Cerebellar nuclear complex (tissue), 1 donor: ENCODE results near the gene WIF1.
A peak's percentile ranks its signal among the peaks of the same experiment; 100 is the strongest.

ENCODE experiments used
- DNase-seq, 2 experiments: peaks; one replicate each; lab custom pipeline; 2025; lab: John Stamatoyannopoulos, UW

Gene WIF1, protein sequence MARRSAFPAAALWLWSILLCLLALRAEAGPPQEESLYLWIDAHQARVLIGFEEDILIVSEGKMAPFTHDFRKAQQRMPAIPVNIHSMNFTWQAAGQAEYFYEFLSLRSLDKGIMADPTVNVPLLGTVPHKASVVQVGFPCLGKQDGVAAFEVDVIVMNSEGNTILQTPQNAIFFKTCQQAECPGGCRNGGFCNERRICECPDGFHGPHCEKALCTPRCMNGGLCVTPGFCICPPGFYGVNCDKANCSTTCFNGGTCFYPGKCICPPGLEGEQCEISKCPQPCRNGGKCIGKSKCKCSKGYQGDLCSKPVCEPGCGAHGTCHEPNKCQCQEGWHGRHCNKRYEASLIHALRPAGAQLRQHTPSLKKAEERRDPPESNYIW

DNA sequence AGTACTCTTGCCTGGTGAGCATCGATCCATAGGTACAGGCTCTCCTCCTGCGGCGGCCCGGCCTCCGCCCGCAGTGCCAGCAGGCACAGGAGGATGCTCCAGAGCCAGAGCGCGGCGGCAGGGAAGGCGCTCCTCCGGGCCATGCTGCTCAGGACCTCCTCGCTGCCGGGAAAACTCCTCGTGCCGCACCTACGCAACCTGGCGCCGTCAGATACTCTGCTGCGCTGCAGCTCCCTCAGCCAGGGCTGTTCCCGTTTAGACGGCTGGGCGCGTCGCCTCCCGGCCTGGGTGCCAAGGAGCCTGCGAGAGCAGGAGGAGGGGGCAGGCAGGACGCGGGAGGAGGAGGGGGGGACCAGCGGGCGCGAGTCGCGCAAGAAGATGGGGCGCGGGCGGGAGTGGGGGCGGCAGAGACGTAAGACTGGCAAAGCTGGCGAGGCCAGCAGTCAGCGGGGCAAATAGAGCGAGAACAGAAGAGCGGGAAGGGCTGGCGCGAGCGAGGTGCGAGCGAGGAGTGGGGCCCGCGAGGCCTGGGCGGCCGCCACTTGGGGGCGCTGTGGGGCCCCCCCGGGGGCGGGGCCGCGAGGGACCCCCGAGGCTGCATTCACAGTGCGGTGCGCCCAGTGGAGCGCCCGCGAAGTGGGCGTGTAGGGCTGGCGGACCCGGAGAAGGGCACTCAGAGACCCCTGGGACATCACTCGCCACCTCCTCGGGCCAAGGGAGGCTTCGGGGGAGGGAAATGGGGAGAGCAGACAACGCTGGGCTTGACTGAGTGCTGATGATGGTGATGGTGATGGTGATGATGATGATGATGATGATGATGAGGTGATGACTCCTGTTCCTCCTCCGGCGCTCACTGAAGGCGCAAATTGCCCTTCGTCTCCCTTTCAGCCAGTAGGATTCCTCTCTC, at the start of gene WIF1:
Gene WIF1 (minus strand): TSS at position 257 of the 907 bp plus-strand sequence. CDS start 114 bp downstream, at position 143.
- DNase-seq, result no peak

DNA sequence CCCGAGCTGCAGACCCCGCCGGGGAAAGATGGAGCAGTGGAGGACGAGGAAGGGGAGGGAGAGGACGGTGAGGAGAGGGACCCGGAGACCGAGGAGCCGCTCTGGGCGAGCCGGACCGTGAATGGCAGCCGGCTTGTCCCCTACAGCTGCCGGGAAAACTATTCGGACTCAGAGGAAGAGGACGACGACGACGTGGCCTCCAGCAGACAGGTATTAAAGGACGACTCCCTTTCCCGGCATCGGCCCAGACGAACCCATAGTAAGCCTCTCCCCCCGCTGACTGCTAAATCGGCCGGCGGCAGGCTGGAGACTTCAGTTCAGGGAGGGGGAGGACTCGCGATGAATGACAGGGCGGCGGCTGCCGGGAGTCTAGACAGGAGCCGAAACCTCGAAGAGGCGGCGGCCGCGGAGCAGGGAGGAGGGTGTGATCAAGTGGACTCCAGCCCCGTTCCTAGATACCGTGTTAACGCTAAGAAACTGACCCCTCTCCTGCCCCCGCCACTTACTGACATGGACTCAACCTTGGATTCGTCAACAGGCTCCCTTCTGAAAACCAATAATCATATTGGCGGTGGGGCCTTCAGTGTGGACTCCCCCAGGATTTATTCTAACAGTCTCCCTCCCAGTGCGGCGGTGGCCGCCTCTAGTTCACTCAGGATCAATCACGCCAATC, 49.2 kb upstream of the WIF1 start:
- no peak for DNase-seq

DNA sequence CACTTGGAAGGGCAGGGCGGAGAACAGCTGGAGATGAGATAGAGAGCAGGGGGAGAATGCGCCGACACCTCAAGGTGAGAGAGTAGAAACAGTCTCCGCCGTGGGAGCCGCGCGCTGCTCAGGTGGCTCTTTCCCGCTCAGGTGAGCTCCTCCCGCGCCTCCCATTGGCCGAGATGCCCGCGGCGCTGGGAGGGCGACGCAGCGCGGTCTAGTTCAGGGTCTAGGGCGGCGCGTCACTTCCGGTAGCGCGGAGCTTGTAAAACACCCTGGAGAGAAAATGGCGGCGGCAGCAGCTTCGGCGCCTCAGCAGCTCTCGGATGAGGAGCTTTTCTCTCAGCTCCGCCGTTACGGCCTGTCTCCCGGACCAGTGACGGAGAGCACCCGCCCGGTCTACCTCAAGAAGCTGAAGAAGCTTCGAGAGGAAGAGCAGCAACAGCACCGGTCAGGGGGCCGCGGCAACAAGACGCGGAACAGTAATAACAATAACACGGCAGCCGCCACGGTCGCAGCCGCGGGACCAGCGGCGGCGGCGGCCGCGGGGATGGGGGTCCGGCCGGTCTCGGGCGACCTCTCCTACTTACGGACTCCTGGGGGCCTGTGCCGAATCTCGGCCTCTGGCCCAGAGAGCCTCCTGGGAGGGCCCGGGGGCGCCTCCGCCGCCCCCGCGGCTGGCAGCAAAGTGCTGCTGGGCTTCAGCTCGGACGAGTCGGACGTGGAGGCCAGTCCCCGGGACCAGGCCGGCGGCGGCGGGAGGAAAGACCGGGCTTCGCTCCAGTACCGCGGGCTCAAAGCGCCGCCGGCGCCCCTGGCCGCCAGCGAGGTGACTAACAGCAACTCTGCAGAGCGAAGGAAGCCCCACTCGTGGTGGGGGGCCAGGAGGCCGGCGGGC, 48.5 kb upstream of the WIF1 start, which contains the start of gene LEMD3:
Gene LEMD3 (plus strand): TSS at position 264 of the 889 bp plus-strand sequence. CDS start 14 bp downstream, at position 278.
- DNase-seq, result peak; percentile 48 to 80

DNA sequence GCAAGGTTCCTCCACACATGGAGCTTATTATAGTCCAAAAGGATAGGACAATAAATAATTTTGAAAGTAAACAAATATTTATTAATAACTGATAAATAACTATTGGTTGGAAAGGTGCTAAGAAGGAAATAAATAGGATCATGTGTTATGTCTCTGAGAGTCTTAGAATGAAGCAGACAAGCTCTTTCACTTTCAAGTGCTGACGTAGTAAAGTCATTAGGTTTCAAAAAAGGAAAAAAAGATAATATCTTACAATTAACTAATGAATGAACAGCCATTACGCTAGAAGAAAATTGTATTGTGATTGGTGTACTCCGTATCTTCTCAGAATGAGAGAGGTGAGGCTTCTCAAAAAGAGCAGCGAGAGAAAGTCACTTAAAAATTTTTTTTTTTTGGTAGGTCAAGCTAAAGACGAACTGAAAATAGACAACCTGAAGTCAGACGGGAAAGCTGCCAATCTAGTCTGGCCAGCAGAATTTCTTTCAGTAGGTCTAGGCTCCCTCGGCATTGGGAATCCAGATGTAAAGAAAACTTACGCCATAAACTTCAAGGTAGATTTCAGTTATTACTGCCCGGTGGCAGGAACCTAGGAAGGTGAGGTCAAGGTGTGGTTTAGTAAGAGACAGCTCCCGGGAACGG, 47.7 kb upstream of the WIF1 start:
- DNase-seq, result no peak

DNA sequence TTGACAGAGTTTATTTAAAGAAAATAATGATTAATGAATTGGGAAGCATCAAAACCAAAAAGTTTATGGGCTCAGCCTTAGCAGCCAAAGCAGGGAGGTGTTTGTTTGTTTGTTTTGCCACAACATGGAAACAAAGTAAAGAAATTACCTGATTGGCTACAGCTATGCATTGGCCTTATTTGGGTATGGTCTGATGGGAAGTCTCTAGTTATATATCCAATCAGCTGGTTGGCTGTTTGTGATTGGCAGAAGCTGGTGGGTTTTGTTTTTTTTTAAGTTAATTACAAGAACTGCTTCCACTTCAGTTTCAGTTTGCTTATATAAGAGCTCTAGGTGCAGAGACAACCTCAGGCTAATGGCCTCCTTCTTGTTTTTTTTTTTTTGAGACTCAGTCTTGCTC, 43.7 kb upstream of the WIF1 start:
- DNase-seq, result no peak

DNA sequence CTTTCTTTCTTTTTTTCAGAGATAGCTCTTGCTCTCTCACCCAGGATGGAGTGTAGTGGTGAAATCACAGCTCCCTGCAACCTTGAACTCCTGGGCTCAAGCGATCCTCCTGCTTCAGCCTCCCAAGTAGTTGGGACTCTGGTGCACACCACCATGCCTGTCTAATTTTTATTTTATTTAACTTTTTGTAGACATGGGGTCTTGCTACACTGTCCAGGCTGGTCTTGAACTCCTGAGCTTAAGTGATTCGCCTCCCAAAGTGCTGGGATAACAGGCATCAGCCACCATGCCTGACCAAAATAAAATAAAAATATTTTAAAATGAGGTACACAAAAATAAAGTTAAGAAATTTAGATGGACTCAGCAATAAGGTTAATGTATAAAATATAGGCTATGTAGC, 43.1 kb upstream of the WIF1 start:
- no peak for DNase-seq

DNA sequence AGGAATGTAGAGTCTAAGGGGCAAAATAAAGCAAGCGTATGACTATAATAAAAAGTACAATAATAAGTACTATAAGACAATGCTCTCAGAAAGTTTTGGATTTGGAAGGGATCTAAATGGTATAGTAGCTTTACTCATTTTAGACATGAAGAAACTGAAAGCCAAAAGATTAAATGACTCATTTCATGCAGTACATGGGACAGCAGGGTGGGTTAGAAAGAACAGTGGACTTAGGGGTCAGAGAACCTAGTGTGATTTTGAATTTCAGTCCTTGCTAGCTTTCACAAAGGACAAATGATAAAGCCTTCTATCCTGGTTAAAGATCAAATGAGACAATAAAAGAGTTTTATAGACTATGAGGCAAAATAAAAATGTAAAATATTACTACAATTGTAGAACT, 41.5 kb upstream of the WIF1 start:
- DNase-seq, result no peak

- DNase-seq, result no peak
Observed at GRCh38 chr12:65157091-65157490, 36.0 kb upstream of the WIF1 start.

GRCh38 chr12:65156366-65156841, 35.3 kb upstream of the WIF1 start:
- DNase-seq, result no peak

DNA sequence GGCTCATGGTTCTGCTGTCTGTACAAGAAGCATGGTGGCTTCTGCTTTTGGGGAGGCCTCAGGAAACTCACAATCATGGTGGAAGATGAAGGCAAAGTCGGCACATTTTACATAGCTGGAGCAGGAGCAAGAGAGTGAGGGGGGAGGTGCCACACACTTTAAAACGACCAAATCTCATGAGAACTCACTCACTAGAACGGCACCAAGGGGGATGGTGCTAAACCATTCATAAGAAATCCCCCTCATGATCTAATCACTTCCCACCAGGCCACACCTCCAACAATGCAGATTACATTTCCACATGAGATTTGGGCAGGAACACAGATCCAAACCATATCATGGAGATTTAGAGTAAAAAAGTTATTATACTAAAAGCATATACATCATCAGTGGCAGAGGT, 34.7 kb upstream of the WIF1 start:
- no peak for DNase-seq

DNA sequence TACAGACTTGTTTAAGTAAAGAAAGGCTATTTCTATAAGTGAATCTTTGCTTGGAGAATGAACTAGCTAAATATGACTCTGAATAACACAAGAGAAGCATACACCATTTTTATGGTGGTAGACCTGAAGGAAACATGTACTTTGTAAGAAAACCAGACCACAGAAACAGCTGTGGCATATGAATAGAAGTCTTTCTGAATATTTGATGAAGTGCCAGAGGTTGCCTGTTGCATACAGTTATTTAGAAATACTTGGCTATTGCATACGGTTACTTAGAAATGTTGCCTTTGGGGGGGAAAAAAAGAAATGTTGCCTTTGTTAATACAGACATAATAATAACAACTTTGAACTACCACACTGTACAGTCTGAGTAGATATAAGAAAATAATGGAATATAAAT, 31.5 kb upstream of the WIF1 start:
- DNase-seq, result no peak

GRCh38 chr12:65152012-65152411, 30.9 kb upstream of the WIF1 start:
- DNase-seq, result no peak

DNA sequence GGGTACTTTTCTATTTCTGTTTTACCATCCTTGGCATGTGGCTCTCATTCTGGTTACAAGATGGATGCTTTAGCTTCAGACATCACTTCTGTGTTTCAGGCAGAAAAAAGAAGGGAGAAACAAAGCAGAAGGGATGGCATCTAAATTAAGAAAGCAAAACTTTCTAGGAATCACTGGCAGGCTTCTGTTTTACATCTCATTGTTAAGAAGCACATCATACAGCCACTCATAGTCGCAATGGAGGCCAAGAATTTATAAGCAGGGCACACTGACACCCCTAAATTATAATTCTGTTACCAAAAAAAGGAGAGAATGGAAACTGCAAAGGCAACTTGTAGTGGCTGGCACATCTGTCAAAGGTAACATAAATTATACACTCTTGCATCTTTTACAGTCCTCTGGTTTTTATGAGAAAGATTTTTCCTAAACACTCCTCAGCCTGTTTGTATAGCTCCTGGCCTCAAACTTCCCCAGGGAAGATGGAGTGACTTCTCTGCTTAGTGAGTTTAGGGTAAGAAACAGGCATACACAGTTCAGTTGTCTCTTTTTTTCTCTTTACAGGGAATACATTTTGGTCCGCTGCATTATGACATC, 26.3 kb upstream of the WIF1 start:
- no peak for DNase-seq

DNA sequence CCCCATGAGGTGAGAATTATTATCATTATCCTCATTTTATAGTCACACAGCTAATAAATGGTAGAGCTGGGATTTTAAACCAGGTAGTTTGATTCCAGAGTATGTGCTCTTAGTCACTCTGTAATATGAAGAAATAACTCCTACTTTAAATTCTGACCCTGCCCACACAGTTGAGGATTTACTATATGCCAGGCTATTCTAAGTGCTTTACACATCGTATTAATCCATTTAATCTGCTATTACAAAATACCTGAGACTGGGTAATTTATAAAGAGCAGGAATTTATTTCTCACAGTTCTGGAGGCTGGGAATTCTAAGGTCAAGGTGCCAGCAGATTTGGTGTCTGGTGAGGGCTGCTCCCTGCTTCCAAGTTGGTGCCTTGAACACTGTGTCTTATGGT, 19.6 kb upstream of the WIF1 start:
- DNase-seq, result no peak

- DNase-seq, result no peak
Observed at GRCh38 chr12:65139389-65139788, 18.3 kb upstream of the WIF1 start.

- no peak for DNase-seq
Observed at GRCh38 chr12:65133879-65134278, 12.8 kb upstream of the WIF1 start.

DNA sequence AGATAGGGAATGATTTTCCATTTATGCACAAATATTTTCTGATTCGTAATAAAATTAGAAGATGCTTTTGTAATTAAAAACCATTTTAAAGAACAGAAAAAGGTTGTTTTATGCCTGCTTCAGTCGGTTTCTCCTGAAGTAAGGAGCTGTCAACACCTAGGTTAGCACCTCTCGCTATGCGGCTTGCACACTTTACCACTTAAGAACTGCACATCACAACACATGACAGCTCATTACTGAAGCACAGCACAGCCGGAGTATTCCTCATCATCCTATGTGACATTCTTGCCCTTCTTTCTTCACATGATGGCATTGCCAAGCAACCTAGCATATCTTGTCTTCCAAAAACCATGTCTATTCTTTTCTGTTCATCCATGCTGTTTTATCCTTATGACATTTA, 5.4 kb upstream of the WIF1 start:
- no peak for DNase-seq

- no peak for DNase-seq
Observed at GRCh38 chr12:65125975-65126374, 4.9 kb upstream of the WIF1 start.

GRCh38 chr12:65125247-65125646, 4.1 kb upstream of the WIF1 start:
- DNase-seq, result no peak

DNA sequence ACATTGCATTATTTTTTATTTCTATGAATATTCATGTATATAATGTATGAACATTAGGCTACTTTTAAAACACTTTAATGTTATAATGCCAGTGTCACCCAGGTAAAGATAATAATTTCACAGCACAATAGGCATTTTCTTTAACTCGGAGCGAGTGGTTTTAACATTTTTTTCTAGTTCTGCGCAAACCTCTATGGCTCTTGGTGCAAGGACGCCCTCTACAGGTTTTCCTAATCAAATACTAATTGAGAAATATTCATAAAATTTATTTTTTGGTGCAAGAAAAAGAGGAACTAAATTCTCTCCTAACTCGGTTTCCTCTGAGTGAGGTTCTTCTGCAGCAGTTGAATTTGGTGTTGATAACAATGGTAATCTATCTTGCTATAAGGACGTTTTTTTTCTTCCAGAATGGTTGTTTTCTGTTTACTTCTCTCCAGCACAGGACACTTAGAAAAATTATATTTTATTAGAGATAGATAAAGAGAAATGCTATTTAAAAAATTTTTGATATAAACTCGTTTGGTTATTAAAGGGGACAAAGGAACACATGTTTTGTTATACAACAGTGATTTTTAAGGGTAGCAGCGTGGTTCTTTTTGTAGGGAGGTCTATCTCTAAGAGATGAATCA, 2.4 kb upstream of the WIF1 start:
- no peak for DNase-seq
